ENCODE measurements around the gene ZFHX3.

Gene ZFHX3

GRCh38 chr16:72752004-72752695 lies 295.8 kb downstream of the ZFHX3 start:
- DNase-seq (ENCODE audit: low read depth in 2 of 2), result no peak

- DNase-seq (ENCODE audit: low read depth in 2 of 2), result no peak
These were observed 296.9 kb downstream of the ZFHX3 start for GRCh38 chr16:72751076-72751475.

- DNase-seq (ENCODE audit: low read depth in 2 of 2), result no peak
These were observed 298.8 kb downstream of the ZFHX3 start for GRCh38 chr16:72749091-72749490.

GRCh38 chr16:72744076-72744793 lies 303.7 kb downstream of the ZFHX3 start:
- no peak for DNase-seq (ENCODE audit: low read depth in 2 of 2)

GRCh38 chr16:72743011-72743761 lies 304.7 kb downstream of the ZFHX3 start:
- no peak for DNase-seq (ENCODE audit: low read depth in 2 of 2)

GRCh38 chr16:72740347-72740746 lies 307.6 kb downstream of the ZFHX3 start:
- no peak for DNase-seq (ENCODE audit: low read depth in 2 of 2)

GRCh38 chr16:72739577-72739976 lies 308.4 kb downstream of the ZFHX3 start:
- no peak for DNase-seq (ENCODE audit: low read depth in 2 of 2)

- no peak for DNase-seq (ENCODE audit: low read depth in 2 of 2)
These were observed 311.9 kb downstream of the ZFHX3 start for GRCh38 chr16:72736074-72736473.
